Dedifferentiated amniotic fluid mesenchymal stem cell (primary cell): ENCODE results near the gene JADE1.

Experiments used
- DNase-seq: peaks from one replicate; pipeline ENCODE4 v3.0.0-alpha.2; 2016; ENCODE audit errors: extremely low spot score

The JADE1 gene

DNA sequence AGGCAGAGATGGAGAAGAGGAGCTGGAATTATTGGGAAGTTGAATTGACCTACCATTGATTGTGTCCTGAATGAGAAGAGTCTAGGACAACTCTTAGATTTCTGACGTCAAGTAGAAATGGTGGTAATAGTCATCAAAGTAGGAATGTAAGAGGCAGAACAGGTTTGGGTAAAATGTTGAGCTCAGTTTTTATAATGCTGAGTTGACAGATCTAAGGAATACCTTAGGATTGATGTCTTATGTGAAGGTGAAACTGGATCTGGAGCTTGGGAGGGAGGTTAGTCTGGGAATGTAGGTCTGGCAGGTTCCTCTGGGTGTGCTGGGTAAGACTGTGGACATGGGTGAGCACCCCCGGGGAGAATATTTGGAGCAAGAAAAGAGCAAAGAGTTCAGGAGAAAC lies 31.9 kb downstream of the JADE1 start:
- no peak for DNase-seq

DNA sequence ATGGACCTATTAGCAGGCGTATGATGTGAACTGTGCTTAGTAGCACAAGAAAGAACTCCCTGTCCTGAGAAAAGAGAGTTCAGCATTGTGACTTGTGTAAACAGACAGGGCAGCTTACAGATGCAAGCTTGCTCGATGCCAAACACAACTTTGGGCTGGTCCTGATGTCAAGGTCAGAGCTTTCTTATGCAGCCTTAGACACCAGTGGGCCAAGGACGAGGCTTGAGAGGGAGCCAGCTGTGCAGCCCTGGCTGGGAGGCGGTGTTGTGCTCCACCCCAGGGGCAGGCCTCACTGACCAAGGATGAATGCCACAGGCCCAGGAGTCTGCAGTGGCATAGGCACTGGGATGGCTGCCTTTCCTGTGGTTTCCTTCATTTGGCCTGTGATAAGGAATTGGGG lies 35.4 kb downstream of the JADE1 start:
- no peak for DNase-seq

DNA sequence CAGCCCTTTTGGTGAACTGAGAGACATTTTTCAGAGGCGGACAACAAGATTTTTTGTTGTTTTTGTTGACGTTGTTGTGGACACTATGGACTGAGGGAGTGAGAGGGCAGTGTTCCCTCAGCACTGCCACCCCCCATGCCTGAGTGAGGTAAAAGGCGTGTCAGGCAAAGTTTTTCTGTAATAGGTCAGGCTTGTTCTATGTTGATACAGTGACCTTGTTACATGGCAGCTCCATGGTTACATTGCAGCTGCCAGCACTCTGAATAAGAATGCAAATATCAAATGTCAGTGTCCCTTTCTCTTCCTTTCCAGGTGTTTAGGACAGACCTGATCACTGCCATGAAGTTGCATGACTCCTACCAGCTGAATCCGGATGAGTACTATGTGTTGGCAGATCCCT lies 36.6 kb downstream of the JADE1 start:
- DNase-seq, result no peak

DNA sequence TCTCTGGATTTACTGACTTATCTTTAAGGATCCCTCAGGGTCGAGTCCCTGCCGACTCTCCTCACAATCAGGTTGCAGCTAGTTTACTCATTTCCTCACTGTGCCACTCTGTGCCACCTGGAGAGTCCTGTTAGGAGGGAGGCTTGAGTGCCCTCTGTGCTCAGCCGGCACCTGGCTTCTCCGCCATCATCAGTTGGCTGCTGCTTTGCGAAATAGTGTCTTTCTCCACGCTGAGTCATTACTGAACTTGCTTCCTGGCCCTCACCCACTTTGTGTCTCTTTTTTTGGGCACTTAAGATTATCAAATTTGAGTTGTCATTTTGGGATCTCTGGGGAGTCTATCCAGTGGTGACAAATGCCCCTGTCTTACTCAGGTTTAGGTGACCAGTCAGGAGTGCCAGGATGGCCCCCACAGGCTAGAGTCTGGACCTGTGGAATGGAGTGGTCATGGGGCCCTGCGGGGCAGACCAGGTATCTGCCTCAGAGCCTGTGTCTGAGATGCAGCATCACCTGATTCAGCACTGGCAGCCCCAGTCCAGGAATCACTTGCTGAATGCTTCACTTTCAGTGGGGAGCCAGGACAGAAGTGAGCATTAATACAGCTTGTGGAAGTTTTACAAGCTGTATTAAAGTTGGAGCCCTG lies 37.7 kb downstream of the JADE1 start:
- DNase-seq, result no peak

DNA sequence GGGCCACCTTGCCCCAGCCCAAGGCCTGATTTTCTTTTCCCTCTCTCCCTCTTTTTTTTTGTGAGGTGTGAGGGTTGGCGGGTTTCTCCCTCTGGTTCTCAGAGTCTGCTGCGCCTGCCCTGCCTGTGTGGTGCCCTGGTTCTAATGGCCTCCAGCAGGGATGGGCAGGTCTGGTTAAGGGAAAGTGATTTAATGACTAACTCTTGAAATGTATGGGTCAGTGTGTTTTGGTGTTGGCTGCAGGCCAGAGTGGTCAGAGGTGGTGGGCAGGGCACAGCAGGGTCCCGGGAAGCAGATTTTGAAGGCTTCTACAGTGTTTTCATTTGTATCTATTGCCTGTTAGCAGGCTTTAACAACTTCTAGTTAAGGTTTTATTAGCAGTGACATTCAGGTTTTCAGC lies 39.0 kb downstream of the JADE1 start:
- DNase-seq, result no peak

DNA sequence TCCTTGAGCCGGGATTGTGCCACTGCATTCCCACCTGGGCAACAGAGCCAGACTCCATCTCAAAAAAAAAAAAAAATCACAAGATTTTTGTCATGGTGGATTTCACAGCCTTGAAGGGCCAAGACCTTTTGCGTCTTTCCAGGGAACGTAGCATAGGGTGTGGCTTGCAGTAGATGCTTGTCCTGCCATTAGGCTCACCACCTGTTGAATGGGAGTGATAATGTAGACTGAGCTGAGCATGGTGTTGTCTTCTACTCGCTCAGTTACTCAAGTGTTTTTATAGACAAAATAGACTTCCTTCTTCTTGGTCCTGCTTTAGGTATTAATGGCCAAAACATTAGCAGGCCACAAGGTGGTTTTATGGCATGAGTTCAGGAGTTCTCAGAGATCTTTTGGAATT lies 40.8 kb downstream of the JADE1 start:
- DNase-seq, result no peak

DNA sequence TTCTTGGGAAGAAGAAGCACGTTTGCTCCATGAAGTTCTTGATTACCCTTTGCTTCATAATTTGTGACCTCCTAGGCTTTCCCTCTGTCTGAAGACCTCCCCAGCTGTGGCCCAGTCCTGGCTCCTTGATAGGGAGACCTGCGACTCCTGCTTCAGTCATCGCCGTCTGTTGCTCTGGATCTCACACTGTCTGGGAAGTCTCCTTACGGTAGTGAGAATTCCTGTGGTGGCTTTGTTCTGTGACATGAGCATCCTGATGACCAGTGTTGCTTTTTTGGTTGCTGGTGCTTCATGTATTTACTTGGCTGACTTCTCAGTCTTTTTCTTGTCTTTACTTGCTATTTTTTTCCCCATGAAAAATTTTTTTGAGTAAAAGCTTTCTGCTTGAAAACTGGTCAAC lies 44.2 kb downstream of the JADE1 start:
- DNase-seq, result no peak

DNA sequence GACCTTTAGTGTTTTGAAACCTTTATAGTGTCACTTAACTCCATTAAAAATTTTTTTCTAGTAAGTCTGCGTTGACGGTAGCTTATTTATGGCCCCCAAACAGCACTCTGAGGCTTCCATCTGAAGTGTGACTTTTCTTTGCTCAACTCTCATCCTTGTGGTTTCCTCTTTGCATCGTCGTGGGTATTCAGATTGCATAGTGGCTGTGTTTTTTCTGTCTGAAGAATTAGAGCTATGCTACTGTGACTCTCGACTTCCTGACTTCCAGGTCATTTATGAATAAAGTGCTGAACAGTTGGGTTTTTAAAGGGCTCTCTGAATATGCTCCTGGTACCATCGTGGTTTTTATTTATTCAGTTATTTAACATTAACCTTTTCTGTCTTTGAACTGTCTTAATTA lies 44.9 kb downstream of the JADE1 start:
- no peak for DNase-seq

DNA sequence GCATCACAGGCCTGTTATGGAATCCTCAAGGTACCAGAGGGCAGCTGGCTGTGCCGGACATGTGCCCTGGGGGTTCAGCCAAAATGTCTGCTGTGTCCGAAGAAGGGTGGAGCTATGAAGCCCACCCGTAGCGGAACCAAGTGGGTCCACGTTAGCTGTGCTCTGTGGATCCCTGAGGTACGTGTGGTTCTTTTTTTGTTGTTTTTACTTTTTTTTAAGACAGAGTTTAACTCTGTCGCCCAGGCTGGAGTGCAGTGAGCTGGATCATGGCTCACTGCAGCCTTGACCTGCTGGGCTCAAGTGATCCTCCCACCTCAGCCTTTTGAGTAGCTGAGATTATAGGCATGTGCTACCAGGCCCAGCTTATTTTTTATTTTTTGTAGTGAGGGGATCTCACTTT lies 46.1 kb downstream of the JADE1 start:
- no peak for DNase-seq

DNA sequence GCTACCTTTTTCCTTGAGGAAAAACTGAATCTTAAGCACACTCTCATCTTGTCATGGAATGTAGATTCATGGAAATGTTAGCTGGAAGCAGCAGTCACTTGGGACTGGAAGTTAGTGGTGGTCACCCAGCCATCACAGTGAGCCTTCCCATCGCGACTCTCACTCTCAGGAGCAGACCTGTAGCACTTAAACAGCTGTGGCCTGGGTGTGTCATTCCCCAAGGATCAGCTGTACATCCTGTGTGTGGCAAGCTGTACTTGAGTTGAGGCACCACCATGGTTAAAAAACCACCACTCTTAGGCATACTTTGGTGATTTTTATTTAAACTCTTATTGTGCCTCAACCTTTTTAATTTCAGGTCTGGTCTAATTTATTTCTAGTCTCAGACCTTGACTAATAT lies 46.7 kb downstream of the JADE1 start:
- DNase-seq, result no peak

DNA sequence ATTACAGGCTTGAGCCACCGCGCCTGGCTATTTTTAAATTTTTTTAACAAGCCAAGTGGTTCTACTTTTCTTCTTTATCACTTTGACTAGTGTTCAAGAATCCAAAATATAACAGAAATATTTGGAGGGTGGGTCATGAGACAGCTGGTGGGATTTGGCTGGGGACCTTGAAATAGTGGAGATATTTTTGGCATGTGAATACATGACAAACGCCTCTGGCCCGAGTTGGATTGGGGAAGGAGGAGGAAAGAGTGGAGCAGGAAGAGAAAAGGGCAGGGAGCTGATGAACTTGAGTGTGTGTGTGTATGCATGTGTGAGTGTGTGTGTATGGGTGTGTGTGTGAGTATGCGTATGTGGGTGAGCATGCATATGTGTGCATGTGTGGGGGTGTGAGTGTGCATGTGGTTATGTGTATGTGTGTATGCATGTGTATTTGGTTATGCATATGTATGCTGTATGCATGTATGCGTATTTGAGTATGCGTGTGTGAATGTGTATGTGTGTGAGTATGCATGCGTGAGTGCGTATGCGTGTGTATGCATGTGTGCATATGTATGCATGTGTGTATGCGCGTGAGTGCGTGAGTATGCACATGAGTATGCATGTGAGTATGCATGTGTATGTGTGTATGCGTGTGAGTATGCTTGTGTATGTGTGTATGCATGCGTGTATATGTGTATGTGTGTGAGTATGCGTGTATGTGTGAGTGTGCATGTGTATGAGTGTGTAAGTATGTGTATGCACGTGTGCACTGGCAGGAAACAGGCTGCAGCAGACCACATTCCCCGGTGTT lies 49.6 kb downstream of the JADE1 start:
- DNase-seq, result no peak

DNA sequence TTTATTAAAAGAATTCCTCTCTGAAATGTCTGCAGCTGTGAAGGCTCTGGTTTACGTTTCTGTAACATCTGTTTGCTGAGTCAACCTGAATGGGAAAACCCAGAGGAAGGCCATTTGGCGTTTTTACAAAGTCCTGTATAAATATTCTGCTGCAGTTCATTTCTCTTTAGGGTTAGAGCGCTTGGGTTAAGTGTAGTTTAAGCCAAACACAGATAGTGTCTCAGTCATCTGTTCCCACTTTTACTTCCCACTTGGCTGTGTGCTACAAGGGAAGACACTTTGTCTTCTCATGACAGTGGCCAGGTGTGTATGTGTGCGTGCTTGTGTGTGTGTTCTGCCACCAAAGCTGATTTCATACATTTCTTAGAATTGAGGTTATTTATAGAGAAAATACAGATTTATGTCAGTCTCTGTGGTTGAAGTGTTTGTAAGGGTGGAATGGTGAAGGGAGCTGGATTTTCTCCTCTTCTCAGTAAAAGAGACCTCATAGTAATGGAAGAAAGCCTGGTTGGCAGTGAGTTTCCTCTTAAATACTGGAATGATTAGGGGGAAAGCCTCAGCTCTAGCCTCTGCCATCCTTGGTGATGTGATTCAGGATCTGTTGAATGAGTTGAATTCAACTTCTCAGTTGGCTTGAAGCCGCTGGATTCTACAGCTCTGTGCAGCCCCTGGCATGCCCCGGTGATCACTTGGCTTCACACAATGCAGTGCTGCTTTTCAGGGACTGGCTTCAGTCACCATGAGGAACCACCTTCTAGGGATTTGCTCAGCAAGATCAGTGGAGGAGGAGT lies 50.6 kb downstream of the JADE1 start:
- peak; percentile 18 for DNase-seq

DNA sequence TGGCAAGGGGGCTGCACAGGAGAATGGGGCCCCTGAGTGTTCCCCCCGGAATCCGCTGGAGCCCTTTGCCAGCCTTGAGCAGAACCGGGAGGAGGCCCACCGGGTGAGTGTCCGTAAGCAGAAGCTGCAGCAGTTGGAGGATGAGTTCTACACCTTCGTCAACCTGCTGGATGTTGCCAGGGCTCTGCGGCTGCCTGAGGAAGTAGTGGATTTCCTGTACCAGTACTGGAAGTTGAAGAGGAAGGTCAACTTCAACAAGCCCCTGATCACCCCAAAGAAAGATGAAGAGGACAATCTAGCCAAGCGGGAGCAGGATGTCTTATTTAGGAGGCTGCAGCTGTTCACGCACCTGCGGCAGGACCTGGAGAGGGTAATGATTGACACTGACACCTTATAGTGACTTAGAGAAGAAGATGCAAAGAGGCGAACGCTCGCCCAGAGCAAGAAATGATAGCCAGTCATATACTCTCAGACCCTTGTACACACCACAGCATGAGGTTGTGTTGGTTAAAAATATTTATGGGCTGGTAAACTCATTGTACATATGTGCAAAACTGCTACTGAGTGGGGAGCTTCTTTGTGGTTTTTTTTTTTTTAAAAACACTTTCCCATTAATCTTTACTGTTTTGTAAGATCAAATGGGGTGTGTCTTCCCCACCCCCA lies 52.5 kb downstream of the JADE1 start:
- DNase-seq, result no peak

DNA sequence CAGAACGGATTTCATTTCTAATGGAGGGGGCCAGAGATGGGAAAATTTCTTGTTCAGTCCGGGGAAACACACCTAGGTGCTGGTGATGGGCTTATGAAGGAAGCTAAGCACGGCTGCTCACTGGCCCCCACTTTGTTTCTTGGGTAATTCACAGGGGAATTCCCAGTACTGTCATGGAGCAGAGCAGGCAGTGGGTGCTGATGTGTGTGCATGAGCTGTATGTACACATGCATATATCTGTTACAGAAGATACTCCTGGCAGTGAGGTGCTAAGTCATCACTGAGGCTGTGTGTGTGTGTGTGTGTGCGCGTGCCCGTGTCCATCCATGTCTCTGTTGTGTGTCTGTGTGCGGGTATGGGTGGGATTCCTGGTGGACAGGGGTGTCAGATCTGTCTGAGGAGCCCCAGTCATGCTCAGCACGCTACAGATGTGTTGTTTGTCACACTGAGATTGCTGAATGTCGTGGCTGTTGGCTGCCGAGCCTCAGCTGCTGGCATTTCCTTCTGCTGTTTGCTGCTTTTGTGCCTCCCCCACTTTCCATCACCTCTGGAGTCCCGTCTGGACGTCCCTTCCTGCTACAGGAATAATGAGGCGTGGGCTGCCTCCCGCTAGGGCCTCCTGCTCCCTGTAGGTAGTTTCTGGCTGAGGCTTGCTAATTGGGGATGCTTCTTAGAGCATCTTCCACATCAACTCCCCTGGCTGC lies 53.3 kb downstream of the JADE1 start:
- no peak for DNase-seq

DNA sequence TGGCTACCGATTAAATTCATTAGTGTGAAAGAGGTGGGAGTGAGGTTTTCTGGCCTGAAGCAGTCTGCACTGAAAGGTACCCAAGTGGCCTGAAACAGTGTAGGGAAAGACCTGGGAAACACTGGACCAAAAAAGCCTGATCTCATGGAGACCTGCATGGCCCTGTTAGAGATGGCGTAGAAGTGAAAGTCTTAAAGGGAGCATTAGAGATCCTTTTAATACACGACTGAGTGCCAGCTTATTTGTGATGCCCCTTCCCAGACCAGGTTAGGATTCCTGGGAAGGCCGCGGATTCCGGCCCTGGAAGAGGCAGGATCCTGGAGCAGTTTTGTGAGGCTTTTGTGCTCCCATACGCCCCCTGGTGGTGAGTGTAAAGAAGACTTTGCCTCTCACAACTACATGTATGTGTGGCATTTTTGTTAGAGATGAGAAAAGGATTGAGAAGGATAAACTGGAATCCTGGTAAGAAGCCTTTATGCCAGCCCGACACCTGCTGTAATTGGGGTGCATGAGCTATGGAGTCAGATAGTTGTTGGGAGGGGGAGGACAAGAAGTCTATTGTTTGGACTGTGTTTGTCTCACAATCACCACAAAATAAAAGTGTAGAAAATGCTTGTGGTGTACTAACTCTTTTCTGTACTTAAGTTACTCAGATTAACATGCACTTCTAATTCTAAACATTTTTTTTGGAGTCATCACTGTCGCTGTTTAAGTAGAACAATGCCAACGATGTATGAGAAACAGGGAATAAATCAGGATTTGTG lies 54.0 kb downstream of the JADE1 start:
- DNase-seq, result peak; percentile 71

DNA sequence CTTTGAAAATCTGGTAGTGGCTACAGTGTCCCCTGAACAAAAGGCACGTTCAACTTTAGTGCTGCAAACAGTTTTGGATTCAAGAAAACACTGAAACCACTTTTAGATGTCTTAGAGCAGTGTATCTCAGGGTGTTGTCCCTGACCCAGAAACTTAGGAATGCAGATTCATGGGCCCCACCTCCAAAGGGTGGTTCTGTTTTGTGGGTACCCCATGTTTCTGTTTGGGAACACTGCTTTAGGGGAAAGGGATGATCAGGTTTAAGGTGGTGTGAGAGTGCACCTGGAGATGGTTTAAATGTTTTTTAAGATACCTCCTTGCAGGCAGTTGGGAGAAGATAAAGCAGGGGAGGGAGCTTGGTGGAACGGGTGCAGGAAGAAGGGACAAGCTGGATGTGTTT lies 55.6 kb downstream of the JADE1 start:
- no peak for DNase-seq

DNA sequence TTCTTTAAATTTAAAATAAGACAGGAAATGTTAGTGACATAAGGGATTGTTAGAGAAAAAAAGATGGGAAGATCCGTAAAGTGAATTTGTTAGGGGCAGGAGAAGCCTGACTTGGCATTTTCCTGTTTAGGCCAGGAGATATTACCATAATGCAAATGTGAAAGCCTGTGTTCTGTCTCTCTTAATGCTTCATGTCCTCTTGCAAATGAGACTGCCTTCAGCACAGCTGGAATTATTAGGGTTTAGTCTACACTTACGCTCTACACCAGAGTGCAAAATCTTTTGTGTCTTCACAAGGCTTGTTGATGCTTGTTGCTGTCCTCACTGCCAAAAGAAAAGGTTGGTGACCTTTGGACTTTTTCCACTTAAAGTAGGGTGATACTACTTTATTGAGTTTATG lies 56.8 kb downstream of the JADE1 start:
- no peak for DNase-seq

DNA sequence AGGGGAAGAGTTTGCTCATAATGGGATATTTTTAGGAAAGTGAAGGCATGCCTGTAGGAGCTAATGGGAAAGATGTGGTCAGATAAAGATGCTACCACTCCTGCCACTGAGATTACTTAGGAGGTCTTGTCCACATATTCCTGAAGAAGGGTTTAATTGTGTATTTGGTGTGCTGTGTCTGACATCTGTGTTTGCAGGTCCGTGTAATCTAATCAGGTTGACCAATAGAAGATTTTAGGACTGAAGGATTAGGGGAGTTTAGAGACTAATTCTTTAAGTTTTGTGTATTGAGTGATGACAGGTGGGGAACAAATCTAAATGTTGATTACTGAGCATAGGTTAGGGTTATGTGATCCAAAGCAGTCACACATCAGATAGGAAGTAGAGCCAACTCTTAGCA lies 57.2 kb downstream of the JADE1 start:
- no peak for DNase-seq

DNA sequence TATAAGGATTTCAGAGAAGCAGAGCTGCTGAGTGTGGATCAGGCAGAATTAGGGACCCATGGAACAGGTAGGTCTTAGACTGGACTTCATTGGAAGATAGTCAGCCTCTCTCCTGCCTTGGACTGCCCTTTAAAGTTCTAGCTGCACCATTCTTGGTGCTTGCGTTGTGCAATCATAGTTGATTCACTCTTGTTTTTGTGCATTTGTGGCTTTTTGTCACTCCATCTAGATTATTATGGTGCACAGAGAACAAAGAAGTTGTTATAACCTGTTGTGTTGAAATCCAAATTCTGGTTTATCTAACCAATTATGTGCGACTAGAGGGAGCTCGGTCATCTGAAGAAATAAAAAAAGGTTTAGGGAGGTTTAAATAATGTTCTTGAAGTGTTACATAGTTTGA lies 59.3 kb downstream of the JADE1 start:
- DNase-seq, result no peak

DNA sequence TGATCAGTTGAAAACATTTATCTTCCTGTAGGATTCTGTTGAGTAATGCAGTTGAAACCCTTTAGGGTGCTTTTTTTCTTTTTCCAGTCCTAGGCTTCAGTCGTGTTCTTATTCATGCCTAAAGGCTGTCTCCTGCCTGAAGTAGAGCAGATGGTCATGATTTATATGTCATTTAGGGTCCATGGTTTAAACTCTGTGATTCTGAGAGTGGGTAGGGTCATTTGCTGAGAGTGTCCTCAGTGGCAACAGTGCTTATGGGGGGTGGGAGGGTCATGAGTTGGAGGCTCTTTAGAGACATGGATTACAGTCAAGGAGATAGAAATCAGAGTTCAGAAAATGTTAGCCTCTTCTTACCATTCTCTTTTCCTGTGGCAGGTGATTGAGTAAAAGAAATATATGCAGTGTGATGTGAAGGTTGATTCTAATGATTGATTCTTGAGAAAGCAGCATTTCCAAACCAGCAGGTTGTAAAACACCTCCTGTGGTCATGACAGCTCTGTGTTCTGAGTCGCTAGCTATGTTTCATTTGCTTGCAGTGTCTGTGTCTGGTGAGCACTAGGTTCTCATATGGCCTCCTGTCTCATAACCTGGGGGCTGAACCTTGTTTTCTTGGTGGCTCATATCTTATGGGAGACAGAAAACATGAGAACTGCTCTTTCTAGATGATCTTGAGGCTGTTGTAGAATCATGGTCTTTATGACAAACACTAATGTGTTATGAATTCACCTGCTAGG lies 60.4 kb downstream of the JADE1 start:
- DNase-seq, result no peak
